Measurements from ENCODE around the gene MYOM1.
A peak's percentile ranks its signal among the peaks of the same experiment; 100 is the strongest.

The MYOM1 gene

DNA sequence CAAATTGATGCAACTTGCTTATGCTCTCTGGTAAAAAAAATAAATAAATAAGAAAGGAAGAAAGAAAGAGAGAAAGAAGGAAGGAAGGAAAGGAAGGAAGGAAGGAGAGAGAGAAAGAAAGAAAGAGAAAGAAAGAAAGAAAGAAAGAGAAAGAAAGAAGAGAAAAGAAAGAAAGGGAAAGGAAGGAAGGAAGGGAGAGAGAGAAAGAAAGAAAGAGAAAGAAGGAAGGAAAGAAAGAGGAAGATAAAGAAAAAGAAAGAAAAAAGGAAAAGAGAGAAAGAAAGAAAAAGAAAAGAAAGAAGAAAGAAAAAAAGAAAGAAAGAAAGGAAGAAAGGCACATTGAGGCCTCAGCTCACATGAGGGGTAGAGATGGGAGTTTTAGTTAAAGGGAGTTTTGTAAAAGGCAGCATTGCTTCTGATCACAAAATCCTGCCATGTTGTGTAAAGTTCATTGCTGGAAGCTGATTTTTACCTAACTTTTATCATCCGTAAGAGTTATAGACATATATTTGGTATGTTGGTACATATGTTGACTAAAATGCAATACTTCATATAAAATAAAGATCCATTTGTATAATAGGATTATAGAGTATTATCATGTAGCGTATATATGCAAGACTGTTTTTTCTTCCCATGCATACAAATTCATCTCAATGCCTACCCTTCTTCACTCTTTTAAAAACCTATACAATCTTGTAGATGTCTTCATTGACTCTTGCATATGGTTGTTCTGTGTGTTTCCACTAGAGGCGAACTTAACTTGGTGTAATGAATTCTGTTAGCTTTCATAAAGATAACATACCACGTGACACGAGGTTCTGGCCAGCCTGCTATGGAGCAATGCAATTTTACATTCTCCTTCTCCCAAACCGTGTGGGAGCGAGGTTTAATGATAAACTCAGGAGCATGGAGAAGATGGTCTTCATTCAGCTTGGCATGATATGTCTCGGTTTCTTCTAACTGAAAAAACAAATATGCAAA, 32.8 kb downstream of the MYOM1 start:
- DNase-seq (ENCODE audit: low spot score) = peak; percentile 51

DNA sequence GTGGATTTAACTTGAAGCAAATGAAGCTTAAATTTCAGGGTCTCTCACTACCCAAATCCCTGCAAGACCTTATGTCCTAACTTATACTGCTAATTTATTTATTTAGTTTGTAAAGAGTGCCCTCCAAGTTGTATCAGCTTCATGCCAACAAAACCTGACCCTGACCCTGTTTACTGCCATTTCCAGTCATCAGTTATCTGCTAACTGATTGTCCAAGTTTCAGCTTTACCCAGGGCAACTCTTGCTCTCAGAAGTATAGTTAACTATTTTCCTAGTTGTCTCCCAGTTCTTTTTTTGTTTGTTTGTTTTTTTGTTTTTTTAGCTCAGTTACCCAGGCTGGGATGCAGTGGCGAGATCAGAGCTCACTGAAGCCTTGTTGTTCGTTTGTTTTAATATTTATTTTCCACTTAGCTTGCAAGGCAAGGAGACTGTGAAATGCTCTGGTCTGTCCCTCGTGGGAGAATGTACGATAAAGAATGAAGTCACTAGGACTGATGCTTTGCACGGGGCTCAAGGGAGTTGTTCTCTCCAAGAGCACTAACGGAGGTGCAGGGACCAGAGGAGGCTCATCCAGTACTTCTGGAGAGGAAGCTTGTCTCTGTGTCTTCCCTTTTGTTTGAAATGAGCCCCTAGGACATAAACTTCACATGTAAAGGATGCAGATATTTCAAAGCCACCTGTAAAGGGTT, 35.3 kb downstream of the MYOM1 start:
- DNase-seq (ENCODE audit: low spot score) = no peak

DNA sequence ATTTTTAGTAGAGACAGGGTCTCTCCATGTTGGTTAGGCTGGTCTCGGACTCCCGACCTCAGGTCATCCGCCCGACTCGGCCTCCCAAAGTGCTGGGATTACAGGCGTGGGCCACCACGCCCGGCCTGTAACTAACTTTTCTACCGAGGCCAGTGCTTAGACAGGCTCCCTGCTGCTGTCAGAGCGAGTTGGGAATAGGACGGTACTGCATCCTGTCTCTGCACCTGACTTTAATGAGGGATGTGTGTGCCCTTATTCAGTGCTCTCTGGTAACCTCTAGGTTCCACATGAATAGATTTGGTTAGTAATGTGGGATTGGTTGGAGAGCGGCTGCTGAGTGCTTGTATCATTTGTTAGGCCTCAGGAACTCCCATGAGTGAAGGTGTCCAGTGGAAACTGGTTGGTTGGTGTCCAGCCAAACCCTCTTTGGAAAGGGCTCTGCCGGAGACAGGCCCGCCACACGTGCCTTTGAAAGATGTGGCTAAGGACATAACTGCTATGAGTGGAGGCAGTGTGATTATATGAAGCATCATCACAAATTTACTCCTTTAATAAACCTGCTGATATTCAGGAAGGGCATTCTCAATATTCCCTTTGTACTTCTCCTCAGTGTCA, 36.6 kb downstream of the MYOM1 start:
- no peak for DNase-seq (ENCODE audit: low spot score)

DNA sequence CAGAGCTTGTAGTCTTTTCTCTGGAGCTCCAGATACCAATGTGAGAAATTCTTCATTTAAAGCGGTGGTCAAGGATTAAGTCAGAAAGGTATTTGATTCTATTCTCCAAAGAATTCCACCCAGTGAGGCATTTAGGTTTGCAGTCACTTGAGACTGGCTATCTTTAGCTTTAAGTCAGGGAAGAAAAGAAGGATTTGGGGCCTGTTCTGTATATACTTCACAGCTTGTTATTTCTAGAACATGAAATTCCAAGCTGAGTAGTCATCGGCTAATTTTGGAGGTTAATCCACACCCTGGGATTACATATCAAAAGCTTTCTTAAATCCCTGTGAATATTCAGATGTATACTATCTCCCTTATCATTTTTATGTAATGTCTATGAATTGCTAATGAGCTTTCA, 39.4 kb downstream of the MYOM1 start:
- no peak for DNase-seq (ENCODE audit: low spot score)

DNA sequence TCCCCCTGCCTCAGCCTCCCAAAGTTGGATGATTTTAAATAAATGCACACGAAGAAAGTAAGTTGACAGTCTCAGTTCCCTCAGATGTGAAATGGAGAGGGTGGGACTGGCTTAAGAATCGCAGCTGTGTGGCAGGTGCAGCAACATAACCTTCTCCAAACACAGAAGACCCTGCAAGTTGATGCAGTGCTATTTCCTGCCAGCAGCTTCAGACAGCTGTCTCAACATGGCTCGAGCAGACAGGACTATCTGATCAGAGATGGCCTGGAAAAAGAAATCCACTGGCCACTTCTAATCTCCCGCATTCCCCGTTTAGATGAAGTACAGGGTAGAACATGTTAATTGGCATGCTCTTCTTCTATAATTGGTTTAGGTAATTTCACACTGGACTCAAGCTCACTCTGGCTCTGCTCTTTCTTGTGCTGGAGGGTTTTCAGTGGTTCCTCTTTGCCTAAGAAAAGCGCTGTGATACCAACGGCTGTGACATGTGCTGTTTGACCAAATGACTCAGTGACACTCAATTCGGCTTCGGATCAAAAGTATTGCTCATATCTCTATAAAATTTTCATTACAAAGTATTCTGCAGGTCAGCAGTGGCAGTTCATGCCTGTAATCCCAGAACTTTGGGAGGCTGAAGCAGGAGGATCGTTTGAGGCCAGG, 40.2 kb downstream of the MYOM1 start:
- no peak for DNase-seq (ENCODE audit: low spot score)

DNA sequence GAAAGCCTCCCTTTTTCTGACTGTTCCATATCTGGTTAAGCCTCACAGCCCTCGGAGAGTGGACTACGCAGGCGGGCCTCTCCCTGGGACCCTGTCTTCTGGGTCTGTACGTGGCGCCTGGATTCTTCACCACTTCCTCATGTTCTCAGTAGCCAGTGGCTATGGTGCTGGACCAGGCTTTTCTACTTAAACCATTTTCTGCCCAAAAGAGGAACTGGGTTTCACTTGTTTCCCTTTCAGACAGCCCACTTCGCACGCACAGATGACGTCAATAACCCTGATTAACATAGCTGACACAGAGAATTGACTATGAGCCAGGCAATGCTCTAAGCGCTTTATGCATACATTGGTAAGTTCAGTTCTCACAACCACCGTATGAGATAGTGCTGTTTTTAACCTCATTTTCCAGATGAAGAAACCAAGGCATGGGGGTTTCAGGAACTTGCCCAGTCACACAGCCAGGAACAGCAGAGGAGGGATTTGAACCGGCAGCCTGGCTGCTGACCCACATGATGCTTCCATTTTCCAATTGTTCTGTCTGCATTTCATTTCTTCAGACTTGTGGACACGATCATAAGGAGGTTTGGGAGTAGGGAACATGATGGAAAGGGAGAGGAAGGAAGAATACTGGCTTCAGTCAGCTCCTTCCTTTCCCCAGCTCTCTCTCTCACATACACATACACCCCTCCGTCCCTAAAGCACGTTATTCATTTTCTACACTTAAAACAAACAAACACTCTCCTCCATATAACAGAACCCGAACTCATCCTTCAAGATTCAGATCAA, 41.7 kb downstream of the MYOM1 start:
- DNase-seq (ENCODE audit: low spot score) = no peak

DNA sequence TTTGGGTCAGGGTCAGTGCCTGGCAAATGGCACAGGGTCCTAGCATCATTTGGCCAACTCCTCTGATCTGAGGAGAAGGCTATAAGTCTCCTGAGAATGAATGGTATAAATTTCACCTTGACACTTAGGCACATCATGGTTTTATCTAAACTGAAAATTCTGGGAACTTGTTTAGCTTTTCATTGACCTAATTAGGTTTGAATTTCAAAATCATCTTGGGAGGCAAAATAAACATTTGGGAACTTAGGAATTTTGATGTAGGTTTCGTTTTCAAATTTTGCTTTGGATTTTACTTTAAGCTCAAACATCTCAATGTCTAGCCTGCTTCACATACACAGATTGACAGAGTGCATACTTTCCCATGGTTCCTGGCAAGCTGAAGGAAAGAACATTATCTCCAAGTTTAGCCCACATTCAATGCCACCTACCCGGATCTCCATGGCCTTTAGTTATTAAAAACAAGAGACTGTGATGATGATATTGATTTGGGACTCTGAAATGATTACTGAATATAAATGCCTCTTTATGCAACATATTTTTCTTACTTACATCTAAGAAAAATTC, 44.5 kb downstream of the MYOM1 start:
- DNase-seq (ENCODE audit: low spot score) = no peak

DNA sequence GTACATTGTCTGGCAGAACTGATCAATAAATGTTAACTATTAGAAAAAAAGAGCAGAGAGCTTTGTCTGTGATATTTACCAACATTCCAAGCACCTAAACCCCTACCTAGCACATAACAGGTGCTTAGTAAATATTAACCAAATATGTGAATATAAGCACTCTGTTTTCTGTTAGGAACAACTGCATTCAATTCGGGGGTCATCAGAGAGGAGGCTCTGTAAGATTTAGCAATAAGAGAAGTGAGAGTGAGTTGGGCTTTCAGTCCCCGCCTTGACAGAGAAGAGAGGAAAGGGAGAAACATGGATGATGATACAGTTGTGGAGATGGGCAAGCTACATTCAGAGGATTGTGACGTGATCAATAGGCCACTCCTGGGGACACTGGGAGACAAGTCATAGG, 47.7 kb downstream of the MYOM1 start:
- DNase-seq (ENCODE audit: low spot score) = no peak

DNA sequence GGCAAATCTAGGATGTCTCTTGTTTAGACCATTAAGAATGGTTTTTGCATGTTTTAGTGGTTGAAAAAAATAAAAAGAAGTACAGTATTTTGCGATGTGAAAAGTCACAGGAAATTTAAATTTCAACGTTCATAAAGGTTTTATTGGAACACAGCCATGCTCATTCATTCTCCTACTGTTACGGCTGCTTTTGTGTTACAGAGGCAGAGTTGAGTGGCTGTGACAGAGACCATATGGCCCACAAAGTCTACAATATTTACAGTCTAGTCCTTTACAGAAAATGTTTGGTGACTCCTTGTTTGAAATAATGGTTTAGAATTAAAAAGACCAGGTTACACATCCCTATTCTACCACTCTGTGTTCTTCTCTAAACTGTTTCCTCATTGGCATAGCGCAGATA, 48.1 kb downstream of the MYOM1 start:
- DNase-seq (ENCODE audit: low spot score) = no peak

DNA sequence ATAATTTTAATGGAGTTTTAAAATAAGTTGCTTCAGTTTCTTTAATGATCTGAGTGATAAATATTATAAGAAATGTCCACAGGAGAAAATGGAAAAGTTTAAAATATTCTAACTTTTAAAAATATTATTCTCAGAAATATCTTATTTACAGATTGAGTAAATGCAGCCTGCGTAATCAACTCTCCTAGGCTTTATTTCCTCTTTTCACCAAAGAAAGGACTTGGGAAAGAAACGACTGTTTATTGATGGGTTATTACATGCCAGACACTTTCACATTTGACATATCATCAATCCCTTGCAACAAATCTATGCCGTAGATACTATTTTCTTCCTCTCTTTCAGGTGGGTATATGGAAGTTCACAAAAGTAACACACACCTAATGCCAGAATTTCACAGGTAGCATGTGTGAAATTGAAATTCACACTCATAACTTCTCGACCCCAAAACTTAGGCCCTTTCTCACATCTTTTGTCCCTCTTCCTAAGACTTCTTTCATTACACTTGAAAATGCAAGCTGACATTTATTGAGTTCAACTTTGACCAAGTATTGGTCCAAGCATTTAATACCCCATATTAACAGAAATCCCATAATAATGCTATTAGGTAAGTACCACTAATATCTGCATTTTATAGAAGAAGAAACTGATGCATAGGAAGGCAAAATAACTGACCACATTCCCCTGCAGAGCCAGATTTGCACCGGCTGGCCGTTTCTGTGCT, 49.2 kb downstream of the MYOM1 start:
- no peak for DNase-seq (ENCODE audit: low spot score)

DNA sequence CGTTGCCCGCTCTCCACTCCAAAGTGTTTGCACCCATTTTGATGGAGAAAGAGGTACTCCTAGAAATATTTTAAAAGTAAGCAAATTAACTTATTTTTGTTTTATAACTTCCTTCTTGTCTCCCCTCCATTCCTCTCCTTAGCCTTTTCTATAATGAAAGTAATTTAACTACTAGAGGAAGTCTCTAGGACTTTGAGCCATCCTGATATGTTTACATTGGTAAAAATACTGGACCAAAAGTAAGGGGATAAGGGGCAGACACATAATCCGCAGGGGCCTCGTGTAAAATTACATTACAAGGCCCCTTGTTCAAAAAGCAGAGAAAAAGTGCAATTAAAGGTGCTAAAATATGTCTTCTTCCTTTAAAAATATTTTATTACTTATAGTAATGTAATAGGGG, 55.4 kb downstream of the MYOM1 start:
- DNase-seq (ENCODE audit: low spot score) = no peak

DNA sequence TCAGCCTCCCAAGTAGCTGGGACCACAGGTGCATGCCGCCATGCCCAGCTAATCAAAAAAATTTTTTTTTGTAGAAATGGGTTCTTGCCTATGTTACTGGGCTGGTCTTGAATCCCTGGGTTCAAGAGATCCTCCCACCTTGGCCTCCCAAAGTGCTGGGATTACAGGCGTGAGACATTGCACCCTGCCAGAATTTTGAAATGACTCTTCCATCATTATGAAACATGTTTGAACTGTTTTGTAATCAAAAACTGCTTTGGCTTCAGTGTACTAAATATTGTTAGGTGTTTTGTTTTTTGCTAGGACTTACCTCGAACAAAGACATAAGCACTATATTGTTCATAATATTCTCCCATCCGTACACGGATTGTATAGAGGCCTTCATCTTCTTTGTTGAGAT, 55.8 kb downstream of the MYOM1 start:
- no peak for DNase-seq (ENCODE audit: low spot score)

DNA sequence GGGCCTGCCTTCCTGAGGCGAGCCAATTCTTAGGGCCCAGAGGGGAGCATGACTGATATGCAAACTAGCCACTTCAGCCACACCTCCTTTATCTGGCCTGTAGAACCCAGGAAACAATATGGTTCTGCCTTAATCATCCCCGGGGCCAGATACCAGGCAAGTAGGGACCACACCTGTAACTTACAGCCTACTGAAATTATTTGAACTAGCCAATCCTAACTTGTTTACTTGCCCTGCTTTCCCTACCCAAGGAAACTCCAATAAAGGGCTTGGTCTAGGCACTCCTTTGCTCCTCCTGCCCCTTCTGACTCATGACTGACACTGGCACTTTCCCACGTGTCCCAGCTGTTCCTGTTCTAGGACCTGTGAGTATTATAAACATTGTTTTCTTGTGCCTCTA, 57.6 kb downstream of the MYOM1 start:
- no peak for DNase-seq (ENCODE audit: low spot score)

DNA sequence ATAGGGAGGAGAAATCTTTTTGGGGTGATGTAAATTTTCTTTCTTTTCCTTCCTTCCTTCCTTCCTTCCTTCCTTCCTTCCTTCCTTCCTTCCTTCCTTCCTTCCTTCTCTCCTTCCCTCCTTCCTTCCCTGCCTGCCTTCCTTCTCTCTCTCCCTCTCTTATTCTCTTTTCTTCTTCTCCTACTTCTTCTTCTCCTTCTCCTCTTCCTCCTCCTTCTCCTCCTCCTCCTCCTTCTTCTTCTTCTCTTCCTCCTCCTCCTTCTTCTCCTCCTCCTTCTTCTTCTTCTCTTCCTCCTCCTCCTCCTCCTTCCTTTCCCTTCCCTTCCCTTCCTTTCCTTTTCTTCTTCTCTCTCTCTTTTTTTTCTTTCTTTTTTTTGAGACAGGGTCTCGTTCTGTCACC, 59.9 kb downstream of the MYOM1 start:
- no peak for DNase-seq (ENCODE audit: low spot score)

DNA sequence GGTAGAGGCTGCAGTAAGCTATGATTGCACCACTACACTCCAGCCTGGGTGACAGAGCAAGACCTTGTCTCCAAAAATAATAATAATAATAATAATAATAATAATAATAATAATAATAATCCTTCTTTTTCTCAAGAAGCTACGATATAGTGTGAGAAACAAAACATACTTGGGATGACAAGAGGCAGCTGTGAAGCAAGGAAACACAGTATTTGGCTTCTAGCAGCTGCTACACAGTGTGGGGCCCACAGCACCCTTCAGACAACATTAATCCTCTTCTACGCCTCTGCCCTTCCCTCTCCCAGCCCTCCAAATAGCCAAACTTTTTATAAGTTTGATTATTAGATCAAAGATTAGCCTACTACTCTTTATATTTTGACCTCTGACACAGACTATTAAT, 62.2 kb downstream of the MYOM1 start:
- no peak for DNase-seq (ENCODE audit: low spot score)

DNA sequence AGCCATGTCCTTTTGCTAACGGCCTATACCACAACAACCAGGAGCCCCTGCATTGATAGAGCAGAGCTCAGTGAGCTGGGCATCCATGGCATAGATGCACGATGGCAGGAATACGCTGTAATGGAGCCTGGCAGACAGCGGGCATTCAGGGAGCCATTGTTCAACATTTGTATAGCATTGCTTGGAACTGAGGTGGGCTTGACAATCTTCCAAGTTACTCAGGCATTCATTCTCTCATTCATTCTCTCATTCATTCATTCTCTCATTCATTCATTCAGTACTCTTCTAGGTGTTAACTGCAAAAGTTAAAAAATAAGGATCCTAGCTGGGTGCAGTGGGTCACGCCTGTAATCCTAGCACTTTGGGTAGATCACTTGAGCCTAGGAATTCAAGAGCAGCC, 62.7 kb downstream of the MYOM1 start:
- DNase-seq (ENCODE audit: low spot score) = no peak

DNA sequence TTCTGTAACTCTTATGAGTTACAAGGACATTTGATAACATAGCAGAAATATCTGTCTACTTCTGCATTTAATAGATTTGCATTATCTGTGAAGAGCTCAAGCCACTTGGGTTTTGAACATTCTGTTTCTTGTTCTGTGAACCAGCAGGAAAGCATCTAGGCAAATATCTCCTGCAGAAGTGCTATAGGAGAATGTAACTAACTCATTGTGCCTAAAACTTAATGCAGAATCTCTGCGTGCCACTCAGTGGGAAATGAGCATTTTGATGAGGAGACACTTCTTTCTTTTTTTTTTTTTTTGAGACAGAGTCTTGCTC, 63.5 kb downstream of the MYOM1 start:
- DNase-seq (ENCODE audit: low spot score) = no peak

DNA sequence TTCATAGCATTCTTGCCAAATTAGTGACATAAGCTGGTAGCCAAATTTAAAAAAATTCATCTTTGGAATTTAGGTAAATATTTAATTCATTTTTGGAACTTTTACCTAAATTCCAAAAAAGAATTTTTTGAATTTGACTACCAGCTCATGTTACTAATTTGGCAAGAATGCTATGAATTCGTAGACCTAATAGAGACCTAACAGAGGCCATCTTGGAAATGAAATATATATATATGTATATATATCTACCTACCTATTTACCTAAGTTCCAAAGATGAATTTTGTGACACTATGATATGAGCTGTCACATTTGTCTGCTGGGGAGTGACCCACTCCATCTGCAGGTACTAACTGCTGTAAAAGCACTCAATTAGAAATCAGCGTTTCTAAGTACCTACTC, 65.6 kb downstream of the MYOM1 start:
- no peak for DNase-seq (ENCODE audit: low spot score)

DNA sequence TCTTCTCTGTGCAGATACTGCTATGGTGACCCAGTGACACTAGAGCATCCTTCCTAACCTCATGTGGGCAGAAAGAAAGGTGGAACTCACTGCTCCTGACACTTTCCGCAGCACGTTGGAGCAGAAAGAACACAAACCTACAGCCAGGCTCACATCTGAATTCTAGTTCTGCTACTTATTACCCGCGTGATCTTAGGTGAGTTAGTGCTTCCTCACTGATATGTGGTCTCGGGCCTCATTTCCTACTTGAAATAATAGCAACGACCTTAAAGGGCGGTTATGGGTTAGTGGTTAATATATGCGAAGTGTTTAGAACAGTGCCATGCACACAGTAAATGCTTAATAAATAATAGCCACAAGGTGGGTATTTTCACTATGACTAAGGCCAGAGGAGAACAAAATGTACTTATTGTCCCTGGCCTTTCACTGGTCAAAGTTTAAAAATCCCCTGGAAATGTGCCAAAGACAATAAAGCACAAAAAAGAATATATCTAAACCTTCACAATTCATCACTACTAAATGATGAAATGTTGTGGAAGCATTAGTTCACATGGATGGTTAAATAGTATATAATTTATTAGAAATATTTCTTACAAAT, 66.6 kb downstream of the MYOM1 start:
- DNase-seq (ENCODE audit: low spot score) = no peak

DNA sequence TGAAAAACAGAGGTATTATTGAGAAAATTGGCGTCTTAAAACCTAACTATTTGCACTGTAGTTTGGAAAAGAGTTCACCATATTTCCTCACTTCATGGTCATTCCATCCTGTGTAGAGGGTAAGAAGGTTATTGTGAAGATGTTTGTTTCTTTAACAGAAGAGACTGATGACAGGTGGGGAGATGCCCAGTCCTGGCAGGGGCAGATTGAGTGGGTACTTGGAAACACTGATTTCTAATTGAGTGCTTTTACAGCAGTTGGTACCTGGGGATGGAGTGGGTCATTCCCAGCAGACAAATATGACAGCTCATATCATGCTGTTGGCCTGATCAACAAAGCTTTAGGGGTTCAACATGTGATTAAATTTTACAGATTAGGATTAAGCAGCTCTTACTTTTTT, 67.5 kb downstream of the MYOM1 start:
- no peak for DNase-seq (ENCODE audit: low spot score)

All from HuH-7.5 (cell line).